ENCODE results near the gene SPANXN5.
"Not testable (repeated sequence)": the region's sequence is repeated elsewhere in the genome, so short reads cannot be mapped to it uniquely, and the experiment has no call there.

GRCh38 chrX:52750952-52751351 lies 46.3 kb downstream of the SPANXN5 start, which contains the start of gene SSX2B:
- TF ChIP-seq POLR2A, CTCF, EP300 (IDR thresholded peaks at IDR 0.05): not testable (repeated sequence)

Measured in ovary (tissue), 3 donors.